T-cell (primary cell): ENCODE data around the gene SURF1. TPM values are rescaled to one million over a fixed set of nuclear protein-coding genes. Genes with fewer than 3 reads are reported as not detected.

Source experiments
- total RNA-seq, 35 experiments: library from RNA in 6 of 35; stranded (reverse) in 6 of 35; fragments of 120-200 nt in 1 of 35; gene quantifications; one replicate each; pipeline versions ENCODE4 v1.2.1 to v1.2.4 and lab custom pipeline; 2013 to 2026

SURF1 gene
- total RNA-seq, 5 donors from 2014 or later (not counting 1 experiment from before 2014, with no cell fraction given) = 33.0 to 58.7 (median 58.3) TPM

Other genes starting within 250 kb of the SURF1 start
- gene RALGDS, start 235.2 kb downstream of the SURF1 start, total RNA-seq = 100 to 1,000 TPM in 4 of 5 donors, 10 to 100 TPM in 1; 81.0 to 161 (median 137) TPM
- gene GBGT1, start 192.6 kb downstream of the SURF1 start, total RNA-seq = 10 to 100 TPM in 2 of 5 donors, 1 to 10 TPM in 3; 1.3 to 13.3 (median 7.9) TPM
- gene OBP2B, start 147.2 kb downstream of the SURF1 start, total RNA-seq = not detected
- 1 to 10 TPM in 1 of 5 donors, under 1 TPM in 3, not detected in 1; 0.06 to 1.8 (median 0.37) TPM for gene ABO, start 81.3 kb downstream of the SURF1 start, total RNA-seq
- 10 to 100 TPM; 18.5 to 35.0 (median 31.1) TPM for gene SURF6, start 20.3 kb downstream of the SURF1 start, total RNA-seq
- 10 to 100 TPM; 25.9 to 44.8 (median 40.7) TPM for gene MED22, start 8.4 kb downstream of the SURF1 start, total RNA-seq
- gene RPL7A, start 8.3 kb downstream of the SURF1 start, total RNA-seq = 1,000 to 10,000 TPM; 2,623 to 2,692 (median 2,659) TPM
- 10 to 100 TPM; 17.0 to 25.3 (median 24.9) TPM for gene SURF2, start 63 bp upstream of the SURF1 start, total RNA-seq
- 100 to 1,000 TPM in 4 of 5 donors, 10 to 100 TPM in 1; 73.5 to 114 (median 107) TPM for gene SURF4, start 19.6 kb upstream of the SURF1 start, total RNA-seq
- gene STKLD1, start 19.9 kb upstream of the SURF1 start, total RNA-seq = 1 to 10 TPM in 2 of 5 donors, under 1 TPM in 3; 0.49 to 1.1 (median 0.70) TPM
- 10 to 100 TPM; 23.6 to 44.5 (median 34.9) TPM for gene REXO4, start 61.5 kb upstream of the SURF1 start, total RNA-seq
- 1 to 10 TPM; 1.3 to 3.3 (median 2.4) TPM for gene ADAMTS13, start 65.9 kb upstream of the SURF1 start, total RNA-seq
- 1 to 10 TPM; 2.6 to 5.2 (median 3.7) TPM for gene CACFD1, start 103.5 kb upstream of the SURF1 start, total RNA-seq
- gene SLC2A6, start 122.6 kb upstream of the SURF1 start, total RNA-seq = 1 to 10 TPM; 3.6 to 6.1 (median 4.9) TPM
- not detected for gene MYMK, start 168.5 kb upstream of the SURF1 start, total RNA-seq
- gene ADAMTSL2, start 178.2 kb upstream of the SURF1 start, total RNA-seq = under 1 TPM; 0.16 to 0.76 (median 0.53) TPM